HG02588 (cell line): Measurements from ENCODE around the gene ZNF358.

Experiments
- ATAC-seq: cut with Tn5 transposase; IDR thresholded peaks from one replicate; pipeline ENCODE4 v1.9.1; 2021; ENCODE audit warnings: mild to moderate bottlenecking, moderate library complexity; ENCODE audit not compliant: unreplicated experiment

ZNF358 gene

GRCh38 chr19:7488736-7489353, 27.1 kb upstream of the ZNF358 start, which contains the start of gene PEX11G:
PEX11G (minus strand) TSS chr19:7489035; CDS start chr19:7489010, 25 bp downstream.
- ATAC-seq = peak; percentile 71

- ATAC-seq = no peak
Observed at GRCh38 chr19:7489609-7490044, 26.3 kb upstream of the ZNF358 start.

GRCh38 chr19:7492142-7492541, 23.8 kb upstream of the ZNF358 start:
- ATAC-seq = no peak

DNA sequence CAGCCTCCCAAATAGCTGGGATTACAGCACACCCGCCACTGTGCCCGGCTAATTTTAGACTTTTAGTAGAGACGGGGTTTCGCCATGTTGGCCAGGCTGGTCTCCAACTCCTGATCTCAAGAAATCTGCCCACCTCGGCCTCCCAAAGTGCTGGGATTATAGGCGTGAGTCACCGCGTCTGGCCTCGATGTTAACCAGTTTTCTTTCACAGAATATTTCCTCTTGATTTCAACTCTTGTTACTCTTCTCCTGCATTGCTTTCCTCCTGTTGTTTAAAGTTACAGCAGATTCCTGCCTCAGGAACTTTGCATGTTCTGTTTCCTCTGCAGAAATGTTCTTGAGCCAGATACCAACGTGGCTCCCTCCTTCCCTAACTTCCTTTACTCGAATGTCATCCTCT, 23.3 kb upstream of the ZNF358 start:
- no peak for ATAC-seq

DNA sequence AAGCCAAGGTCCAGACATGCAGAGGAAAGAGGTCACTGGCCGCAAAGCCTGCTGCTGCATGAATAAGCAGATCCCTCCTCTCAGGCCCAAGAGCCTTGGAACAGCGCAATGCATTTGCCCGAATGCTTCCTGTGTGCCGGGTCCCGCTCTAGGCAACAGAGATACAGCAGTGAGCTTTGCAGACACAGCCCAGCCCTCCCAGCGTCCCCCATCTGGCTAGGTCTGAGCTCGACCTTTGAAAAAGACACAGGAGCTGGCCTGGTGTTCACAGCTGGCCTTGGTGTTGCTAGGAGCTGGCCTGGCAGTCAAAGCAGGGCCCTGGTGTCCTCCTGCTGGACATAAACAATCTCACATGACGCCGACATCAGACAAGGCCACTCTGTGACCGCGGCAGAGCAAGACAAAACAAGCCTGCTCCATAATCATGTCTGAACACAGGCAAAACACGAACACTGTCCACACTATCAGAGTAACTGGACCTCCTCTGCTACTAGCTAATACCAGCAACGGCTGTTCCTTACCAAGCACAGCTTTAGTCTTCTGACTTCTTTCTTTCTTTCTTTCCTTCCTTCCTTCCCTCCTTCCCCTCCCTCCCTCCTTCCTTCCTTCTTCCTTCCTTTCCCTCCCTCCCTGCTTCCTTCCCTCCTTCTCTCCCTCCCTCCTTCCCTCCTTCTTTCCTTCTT, 21.3 kb upstream of the ZNF358 start:
- ATAC-seq = no peak

GRCh38 chr19:7497292-7497691, 18.6 kb upstream of the ZNF358 start:
- ATAC-seq = no peak

GRCh38 chr19:7500811-7501450, 15.0 kb upstream of the ZNF358 start:
- ATAC-seq = no peak

GRCh38 chr19:7502552-7502951, 13.4 kb upstream of the ZNF358 start:
- ATAC-seq = no peak

GRCh38 chr19:7504684-7505083, 11.2 kb upstream of the ZNF358 start:
- no peak for ATAC-seq

DNA sequence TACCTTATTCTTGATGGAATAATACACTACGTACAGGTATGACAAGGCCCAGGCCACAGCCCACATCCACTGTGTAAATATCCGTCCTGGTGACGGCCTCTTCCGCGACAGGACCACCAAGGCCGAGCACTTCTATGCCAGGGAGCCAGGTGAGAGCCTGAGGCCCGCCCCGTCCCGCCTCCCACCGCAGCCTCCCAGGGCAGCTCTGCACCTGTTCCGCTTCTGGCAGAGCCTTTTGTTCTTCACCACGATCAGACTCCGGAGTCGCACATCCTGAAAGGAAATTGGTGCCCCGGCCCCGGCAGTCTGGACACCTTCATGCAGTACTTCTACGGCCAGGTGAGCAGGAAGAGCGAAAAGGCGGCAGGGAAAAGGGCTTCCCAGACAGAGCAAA, 10.6 kb upstream of the ZNF358 start:
- no peak for ATAC-seq

GRCh38 chr19:7505682-7506384, 10.1 kb upstream of the ZNF358 start:
- ATAC-seq = no peak

DNA sequence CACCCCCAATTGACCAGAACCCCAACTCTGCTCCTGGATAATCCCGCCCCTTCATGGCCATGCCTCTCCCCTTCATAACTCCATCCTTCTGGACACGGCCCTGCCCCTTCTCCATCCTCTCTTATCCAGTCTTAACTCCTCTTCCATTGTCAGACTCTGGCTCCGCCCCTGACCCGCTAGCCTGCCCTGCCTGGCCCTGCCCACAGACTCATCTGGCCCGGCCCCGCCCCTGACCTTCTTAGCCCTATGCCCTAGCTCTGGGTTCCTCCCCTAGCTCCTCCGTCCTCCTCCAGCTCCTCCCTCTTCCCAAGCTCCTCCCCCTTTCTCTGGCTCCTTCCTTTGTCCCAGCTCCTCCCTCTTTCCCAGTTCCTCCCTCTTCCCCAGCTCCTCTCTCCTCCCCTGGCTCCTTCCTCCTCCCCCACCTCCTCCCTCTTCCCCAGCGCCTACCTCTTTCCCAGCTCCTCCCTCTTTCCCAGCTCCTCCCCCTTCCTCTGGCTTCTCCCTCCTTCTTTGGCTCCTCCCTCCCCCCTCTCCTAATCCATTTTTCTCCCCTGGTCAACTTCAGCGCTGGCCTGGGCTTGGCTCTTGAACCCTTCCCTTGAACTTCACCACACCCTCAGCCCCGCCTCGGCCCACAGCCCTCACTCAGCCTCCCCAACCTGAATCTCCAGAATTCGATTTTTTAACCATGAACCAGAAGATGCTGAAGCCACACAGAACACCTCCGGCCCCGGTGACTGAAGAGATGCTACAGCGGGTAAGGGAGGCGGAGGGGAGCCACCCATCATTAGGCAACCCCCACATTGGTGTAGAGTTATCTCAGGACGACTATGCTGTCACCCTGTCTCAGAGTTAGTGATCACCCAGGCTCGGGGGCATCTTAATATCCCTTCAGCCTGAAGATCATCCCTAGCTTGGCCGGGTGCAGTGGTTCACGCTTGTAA, 9.2 kb upstream of the ZNF358 start:
- no peak for ATAC-seq

DNA sequence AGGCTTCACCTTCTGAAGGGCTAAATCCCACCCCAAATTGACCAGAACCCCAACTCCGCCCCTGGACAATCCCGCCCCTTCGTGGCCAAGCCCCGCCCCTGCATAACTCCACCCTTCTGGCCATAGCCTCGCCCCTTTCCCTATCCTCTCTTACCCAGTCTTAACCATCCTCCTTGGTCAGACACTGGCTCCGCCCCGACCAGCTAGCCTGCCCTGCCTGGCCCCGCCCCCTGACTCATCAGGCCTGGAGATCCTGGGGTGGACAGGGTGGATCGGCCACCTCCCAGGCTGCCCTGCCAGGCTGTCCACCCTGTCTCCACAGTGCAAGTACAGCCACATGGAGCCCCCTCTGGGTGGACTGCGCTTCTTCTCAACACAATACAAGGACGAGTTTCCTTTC, 8.0 kb upstream of the ZNF358 start:
- ATAC-seq = no peak

GRCh38 chr19:7509625-7510024, 6.3 kb upstream of the ZNF358 start:
- no peak for ATAC-seq

DNA sequence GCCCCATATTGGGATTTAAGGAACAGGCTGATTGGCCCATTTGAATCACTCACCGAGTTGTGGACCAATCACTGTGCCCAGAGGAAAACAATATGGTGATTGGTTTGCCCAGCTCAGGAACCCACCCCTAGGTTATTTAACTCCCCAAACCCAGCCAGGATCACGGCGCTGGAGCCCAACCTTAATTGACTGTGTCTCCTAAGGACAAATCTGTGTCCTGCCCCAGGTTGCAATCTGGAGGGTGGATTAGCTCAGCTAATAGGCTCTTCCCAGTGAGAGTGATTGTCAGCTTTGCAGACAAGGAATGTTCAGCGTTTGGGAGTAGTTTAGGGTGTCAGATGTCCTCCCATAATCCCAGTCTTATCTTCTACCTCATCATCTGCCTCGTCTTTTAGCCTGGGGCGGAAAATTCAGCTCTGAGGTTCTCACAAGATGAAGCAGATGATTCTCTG, 3.5 kb upstream of the ZNF358 start:
- ATAC-seq = no peak

- ATAC-seq = no peak
Observed at GRCh38 chr19:7513809-7514642, 1.9 kb upstream of the ZNF358 start.

DNA sequence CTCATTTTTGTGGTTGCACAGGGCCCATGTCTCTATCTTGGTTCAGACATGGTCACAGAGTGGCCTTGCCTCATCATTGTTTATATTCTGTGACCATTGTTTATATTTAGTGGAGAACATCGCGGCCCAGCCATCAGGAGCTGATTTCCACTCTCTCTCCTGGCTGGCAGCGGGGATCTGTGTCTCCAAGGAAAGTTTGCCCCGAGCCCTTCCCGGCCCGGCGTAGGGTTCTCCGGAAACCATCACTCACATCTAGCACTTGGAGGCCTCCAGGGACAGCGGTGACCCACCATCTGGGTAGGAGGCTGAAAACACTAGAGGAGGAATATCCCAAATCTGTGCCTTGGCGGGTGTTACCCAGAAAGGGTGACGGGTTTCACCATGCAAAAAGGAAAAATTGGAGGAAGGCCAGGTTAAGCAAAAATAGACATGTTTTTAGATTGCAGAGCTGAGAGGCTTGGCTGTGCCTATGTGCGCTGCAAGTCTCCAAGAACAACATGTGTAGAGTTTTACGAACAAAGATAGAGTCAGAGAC, 726 bp upstream of the ZNF358 start:
- ATAC-seq = no peak

DNA sequence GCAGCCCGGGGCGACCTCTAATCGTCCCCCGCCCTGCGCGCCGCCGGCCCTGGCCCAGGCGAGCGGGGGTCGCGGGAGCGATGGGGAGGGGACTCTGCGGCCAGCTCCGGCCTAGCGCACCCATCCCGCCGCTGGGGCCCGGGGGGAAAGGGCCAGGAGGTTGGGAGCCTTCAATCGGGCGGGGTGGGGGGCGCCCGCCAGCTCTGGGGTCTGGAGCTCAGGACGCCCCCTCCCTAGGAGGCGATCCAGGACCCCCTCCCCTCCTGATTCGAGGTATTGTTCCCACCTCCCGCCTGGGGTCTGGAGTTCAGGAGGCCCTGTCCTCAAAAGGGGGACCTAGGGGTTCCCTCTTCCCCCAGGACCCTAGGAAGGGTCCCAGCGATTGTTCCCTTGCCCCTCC, 430 bp downstream of the ZNF358 start:
- no peak for ATAC-seq

DNA sequence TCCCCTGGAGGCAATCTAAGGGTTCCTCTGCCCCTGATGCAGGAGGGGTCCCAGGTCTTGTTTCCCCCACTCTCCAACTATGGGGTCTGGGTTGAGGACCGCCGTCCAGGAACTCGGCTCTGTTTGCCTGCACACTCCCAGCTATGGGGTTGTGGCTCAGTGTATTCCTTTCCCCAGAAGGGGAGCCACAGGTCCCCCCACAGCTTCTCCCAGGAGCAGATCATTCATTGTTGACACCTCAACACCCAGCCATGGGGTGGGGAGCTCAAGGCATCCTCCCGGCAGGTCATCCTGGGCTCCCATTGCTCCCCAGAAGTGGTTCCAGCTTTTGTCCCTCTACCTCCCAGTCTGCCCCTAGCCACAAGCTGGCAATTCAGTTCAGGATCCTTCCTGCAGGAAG, 975 bp downstream of the ZNF358 start:
- no peak for ATAC-seq
